Activated CD8-positive, alpha-beta memory T cell treated with anti-CD3 and anti-CD28 coated beads, Interleukin-2, amount 50 U/mL, for 24 hours (primary cell): ENCODE measurements around the gene PRKAG3.
"Not testable (repeated sequence)": the region's sequence is repeated elsewhere in the genome, so short reads cannot be mapped to it uniquely, and the experiment has no call there.

Source experiments
- DNase-seq: peaks from one replicate; pipeline ENCODE4 v3.0.0-alpha.2; 2020; ENCODE audit errors: extremely low read depth

Gene PRKAG3

GRCh38 chr2:218781691-218782527 is 49.7 kb downstream of the PRKAG3 start, which contains the start of gene CYP27A1:
CYP27A1 (plus strand) TSS chr2:218782147; CDS start chr2:218782183, 36 bp downstream.
- DNase-seq, result no peak

GRCh38 chr2:218780851-218781690 is 50.5 kb downstream of the PRKAG3 start:
- DNase-seq, result no peak

- no peak for DNase-seq
These were observed 51.6 kb downstream of the PRKAG3 start for GRCh38 chr2:218780046-218780445.

GRCh38 chr2:218777276-218777990 is 54.2 kb downstream of the PRKAG3 start:
- no peak for DNase-seq

GRCh38 chr2:218776488-218776887 is 55.1 kb downstream of the PRKAG3 start:
- no peak for DNase-seq

GRCh38 chr2:218773881-218774280 is 57.7 kb downstream of the PRKAG3 start:
- DNase-seq, result no peak

- DNase-seq, result not testable (repeated sequence)
These were observed 58.8 kb downstream of the PRKAG3 start for GRCh38 chr2:218772759-218773158.
